ENCODE results near the gene SF3A2.

SF3A2 gene

DNA sequence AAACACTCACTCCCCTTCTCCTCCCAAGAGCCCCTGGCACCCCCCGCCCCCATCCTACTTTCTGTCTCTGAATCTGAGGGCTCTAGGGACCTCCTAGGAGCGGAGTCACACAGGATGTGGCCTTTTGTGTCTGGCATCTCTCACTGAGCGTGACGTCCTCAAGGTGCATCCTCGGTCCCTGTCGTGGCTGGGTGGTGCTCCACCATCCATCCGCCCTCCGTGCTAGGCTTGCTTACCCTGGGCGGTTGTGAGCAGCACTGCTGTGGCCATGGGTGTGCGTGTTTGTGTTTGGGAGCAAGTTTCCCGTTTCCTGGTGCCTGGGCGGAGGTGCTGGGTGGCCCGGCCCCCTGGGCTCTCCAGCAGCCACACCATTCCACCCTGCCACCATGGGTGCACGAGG, 12.7 kb upstream of the SF3A2 start:
- no peak overlapping the region for H3K27ac ChIP-seq
- TF ChIP-seq, protein P1, sequence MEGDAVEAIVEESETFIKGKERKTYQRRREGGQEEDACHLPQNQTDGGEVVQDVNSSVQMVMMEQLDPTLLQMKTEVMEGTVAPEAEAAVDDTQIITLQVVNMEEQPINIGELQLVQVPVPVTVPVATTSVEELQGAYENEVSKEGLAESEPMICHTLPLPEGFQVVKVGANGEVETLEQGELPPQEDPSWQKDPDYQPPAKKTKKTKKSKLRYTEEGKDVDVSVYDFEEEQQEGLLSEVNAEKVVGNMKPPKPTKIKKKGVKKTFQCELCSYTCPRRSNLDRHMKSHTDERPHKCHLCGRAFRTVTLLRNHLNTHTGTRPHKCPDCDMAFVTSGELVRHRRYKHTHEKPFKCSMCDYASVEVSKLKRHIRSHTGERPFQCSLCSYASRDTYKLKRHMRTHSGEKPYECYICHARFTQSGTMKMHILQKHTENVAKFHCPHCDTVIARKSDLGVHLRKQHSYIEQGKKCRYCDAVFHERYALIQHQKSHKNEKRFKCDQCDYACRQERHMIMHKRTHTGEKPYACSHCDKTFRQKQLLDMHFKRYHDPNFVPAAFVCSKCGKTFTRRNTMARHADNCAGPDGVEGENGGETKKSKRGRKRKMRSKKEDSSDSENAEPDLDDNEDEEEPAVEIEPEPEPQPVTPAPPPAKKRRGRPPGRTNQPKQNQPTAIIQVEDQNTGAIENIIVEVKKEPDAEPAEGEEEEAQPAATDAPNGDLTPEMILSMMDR (IDR thresholded peaks at IDR 0.05): no peak
- TF ChIP-seq ZFX (IDR thresholded peaks at IDR 0.05; ENCODE audit: borderline replicate concordance): no peak

GRCh38 chr19:2224754-2225349, 11.8 kb upstream of the SF3A2 start:
- no peak overlapping the region for H3K27ac ChIP-seq

DNA sequence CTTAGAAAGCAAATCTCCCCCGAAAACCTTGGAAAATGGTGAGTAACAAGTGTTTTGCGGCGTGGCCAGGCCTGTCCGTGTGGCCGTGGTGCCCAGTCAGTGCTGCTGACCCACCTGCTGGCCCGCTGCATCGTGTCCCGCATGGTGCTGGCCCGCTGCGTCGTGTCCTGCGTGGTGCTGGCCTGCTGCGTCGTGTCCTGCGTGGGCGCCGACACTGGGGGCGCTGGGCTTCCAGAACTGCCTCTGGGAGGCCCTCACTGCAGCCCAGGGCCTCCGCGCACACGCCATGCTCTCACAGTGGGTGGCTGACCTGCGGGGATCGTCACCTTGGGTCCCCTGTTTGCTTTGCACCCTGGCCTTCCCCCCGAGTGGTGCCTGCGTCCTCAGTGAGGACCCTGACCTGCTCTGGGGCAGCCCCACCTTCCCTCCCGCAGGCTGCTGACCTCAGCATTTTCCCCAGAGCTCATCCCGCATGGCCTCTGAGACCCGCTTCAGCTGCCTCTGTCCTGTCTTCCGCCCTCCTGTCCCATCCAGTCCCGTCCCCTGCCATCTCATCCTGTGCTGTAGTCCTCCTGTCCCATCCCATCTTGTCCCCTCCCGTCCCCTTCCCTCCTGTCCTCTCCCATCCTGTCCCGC, 11.1 kb upstream of the SF3A2 start:
- TF ChIP-seq, protein P1 (IDR thresholded peaks at IDR 0.05): no peak
- TF ChIP-seq ZFX (IDR thresholded peaks at IDR 0.05; ENCODE audit: borderline replicate concordance): no peak
- H3K27ac ChIP-seq: no peak overlapping the region

More at GRCh38 chr19:2224754-2225349, 11.8 kb upstream of the SF3A2 start:
- TF ChIP-seq, protein P1 (IDR thresholded peaks at IDR 0.05): no peak
- TF ChIP-seq ZFX (IDR thresholded peaks at IDR 0.05; ENCODE audit: borderline replicate concordance): no peak

- H3K27ac ChIP-seq: no peak overlapping the region
- TF ChIP-seq ZFX (IDR thresholded peaks at IDR 0.05; ENCODE audit: borderline replicate concordance): no peak
- TF ChIP-seq, protein P1 (IDR thresholded peaks at IDR 0.05): no peak
Observed at GRCh38 chr19:2226051-2226839, 10.4 kb upstream of the SF3A2 start.

GRCh38 chr19:2226840-2227360, 9.7 kb upstream of the SF3A2 start:
- TF ChIP-seq ZFX (IDR thresholded peaks at IDR 0.05; ENCODE audit: borderline replicate concordance): no peak
- TF ChIP-seq, protein P1 (IDR thresholded peaks at IDR 0.05): no peak
- no peak overlapping the region for H3K27ac ChIP-seq

GRCh38 chr19:2227415-2228156, 9.0 kb upstream of the SF3A2 start:
- TF ChIP-seq ZFX (IDR thresholded peaks at IDR 0.05; ENCODE audit: borderline replicate concordance): no peak
- TF ChIP-seq, protein P1 (IDR thresholded peaks at IDR 0.05): no peak
- no peak overlapping the region for H3K27ac ChIP-seq
